ENCODE data around the gene GADL1. TPM values are rescaled to one million over a fixed set of nuclear protein-coding genes. Genes with fewer than 3 reads are reported as not detected.

Gene GADL1
- polyA plus RNA-seq: not detected in 3 replicates
- not detected for polyA plus RNA-seq (2011; ENCODE audit: low read depth)
- not detected in 2 replicates for polyA plus RNA-seq (2011; cell fraction: cytosol; rRNA removed)
- not detected in 2 replicates for polyA plus RNA-seq (2011; cell fraction: nucleus; rRNA removed)
- 0.16 TPM in 1 of 2 replicates, not detected in the other for polyA plus RNA-seq (2012; ENCODE audit: low replicate concordance)
- not detected in 3 replicates for polyA minus RNA-seq
- not detected for polyA minus RNA-seq (2011; cell fraction: cytosol; rRNA and poly(A)+ RNA removed)
- polyA minus RNA-seq (2011; cell fraction: nucleus; rRNA and poly(A)+ RNA removed): not detected in 2 replicates

DNA sequence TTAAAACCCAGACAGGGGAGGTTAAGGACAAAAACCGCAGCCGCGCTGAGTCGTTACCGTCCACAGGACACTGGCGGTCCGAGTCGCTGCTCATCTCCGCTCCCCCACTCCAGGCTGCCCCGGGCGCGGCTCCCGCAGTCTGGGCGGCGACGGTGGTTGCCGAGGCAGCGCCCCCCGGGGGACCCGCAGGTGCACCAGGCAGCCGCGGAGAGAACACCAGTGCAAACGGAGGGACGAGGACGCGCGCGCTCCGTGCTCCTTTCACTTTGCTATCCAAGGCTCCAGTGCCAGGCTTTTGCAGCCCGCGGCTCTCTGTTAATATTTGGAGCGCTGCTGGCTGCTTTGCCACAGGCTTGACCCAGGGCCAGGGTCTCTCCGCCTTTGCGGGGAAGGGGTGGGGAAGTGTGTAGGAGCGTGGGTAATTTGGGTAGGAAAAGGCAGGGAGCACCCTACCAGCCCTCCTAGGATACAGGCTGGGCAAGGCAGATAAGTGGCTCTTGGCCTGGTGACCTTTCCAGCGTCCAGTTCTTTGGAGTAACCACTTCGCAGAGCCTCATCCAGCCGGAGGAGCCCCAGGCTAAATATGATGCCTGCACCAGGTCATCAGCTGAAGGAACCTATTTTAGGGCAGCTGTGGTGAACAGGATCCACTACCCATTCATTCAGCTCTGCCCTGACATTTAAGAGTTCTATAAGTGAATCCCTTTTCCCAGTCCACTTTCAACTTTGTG, at the start of gene GADL1:
TSS of gene GADL1 (minus strand) at position 141 of the 731 bp plus-strand sequence. CDS start at position 94, 47 bp downstream.
- Histone ChIP-seq H3K4me2 (ENCODE audit: control insufficient read depth, extremely low read depth, insufficient read depth, low read depth, low read length) (peak within 1 kb of the TSS; percentile 79), H3K9me1 (ENCODE audit: control insufficient read depth, extremely low read depth, insufficient read depth, low read length) (no peaks in the 10 kb centered on the region), H3K79me2 (ENCODE audit: control insufficient read depth, insufficient read depth, low read length) (no peaks in the 10 kb centered on the region), H3K27me3 (ENCODE audit: control insufficient read depth, extremely low read depth, insufficient read depth, low read length) (peaks cover 33% of the 10 kb centered on the region), H3K4me1 (ENCODE audit: control insufficient read depth, extremely low read depth, insufficient read depth, low read length) (peaks cover 7% of the 10 kb centered on the region), H3K4me3 (ENCODE audit: control insufficient read depth in 2 of 3, extremely low read depth in 1 of 3, insufficient read depth in 2 of 3, low read depth in 1 of 3, low read length in 3 of 3) (peak within 1 kb of the TSS; percentile 31 to 74 (median 62)), H2AFZ (ENCODE audit: control insufficient read depth, low read length) (no peak within 1 kb of the TSS), H3K36me3 (ENCODE audit: control insufficient read depth in 2 of 2, extremely low read depth in 1 of 2, insufficient read depth in 2 of 2, low read length in 2 of 2) (no peaks in the 10 kb centered on the region), H3K9me3 (ENCODE audit: control insufficient read depth, low read depth, low read length) (no peaks in the 10 kb centered on the region), H3K9ac (ENCODE audit: control insufficient read depth, extremely low read depth, insufficient read depth, low read length) (no peak within 1 kb of the TSS), H4K20me1 (ENCODE audit: control insufficient read depth, extremely low read depth, insufficient read depth, low read length) (no peaks in the 10 kb centered on the region), H3K27ac (ENCODE audit: control insufficient read depth, insufficient read depth, low read length) (no peak within 1 kb of the TSS)
- DNase-seq (ENCODE audit: low read depth, low spot score) (no peak), FAIRE-seq (no peak)
- TF ChIP-seq CTCF (optimal IDR thresholded peaks at IDR 0.05 in 1 of 3, IDR thresholded peaks at IDR 0.05 in 1 of 3, conservative IDR thresholded peaks at IDR 0.05 in 1 of 3; ENCODE audit: extremely low read depth in 1 of 3, insufficient read depth in 2 of 3, low read length in 3 of 3): no peak
- TF ChIP-seq EZH2 (IDR thresholded peaks at IDR 0.05; ENCODE audit: low read length): peak; percentile 16
- dilution Hi-C loops (cut with MboI; ENCODE audit: extremely low pct_ligation_motif_present, low sequenced_read_pairs): no loop called here

- dilution Hi-C loops (cut with MboI; ENCODE audit: extremely low pct_ligation_motif_present, low sequenced_read_pairs): no loop called here
- Histone ChIP-seq H4K20me1 (ENCODE audit: control insufficient read depth, extremely low read depth, insufficient read depth, low read length) (no peaks in the 10 kb centered on the region), H3K4me3 (ENCODE audit: control insufficient read depth in 2 of 3, extremely low read depth in 1 of 3, insufficient read depth in 2 of 3, low read depth in 1 of 3, low read length in 3 of 3) (no peak overlapping the region), H3K79me2 (ENCODE audit: control insufficient read depth, insufficient read depth, low read length) (no peaks in the 10 kb centered on the region), H3K9me1 (ENCODE audit: control insufficient read depth, extremely low read depth, insufficient read depth, low read length) (no peaks in the 10 kb centered on the region), H3K36me3 (ENCODE audit: control insufficient read depth in 2 of 2, extremely low read depth in 1 of 2, insufficient read depth in 2 of 2, low read length in 2 of 2) (no peaks in the 10 kb centered on the region), H3K4me2 (ENCODE audit: control insufficient read depth, extremely low read depth, insufficient read depth, low read depth, low read length) (no peak overlapping the region), H3K27ac (ENCODE audit: control insufficient read depth, insufficient read depth, low read length) (no peak overlapping the region), H3K9ac (ENCODE audit: control insufficient read depth, extremely low read depth, insufficient read depth, low read length) (no peak overlapping the region), H3K27me3 (ENCODE audit: control insufficient read depth, extremely low read depth, insufficient read depth, low read length) (no peaks in the 10 kb centered on the region), H3K4me1 (ENCODE audit: control insufficient read depth, extremely low read depth, insufficient read depth, low read length) (no peaks in the 10 kb centered on the region), H3K9me3 (ENCODE audit: control insufficient read depth, low read depth, low read length) (no peaks in the 10 kb centered on the region), H2AFZ (ENCODE audit: control insufficient read depth, low read length) (no peak overlapping the region)
- DNase-seq (ENCODE audit: low read depth, low spot score) (no peak), FAIRE-seq (no peak)
- TF ChIP-seq EZH2 (IDR thresholded peaks at IDR 0.05; ENCODE audit: low read length): no peak
- TF ChIP-seq CTCF (optimal IDR thresholded peaks at IDR 0.05 in 1 of 3, IDR thresholded peaks at IDR 0.05 in 1 of 3, conservative IDR thresholded peaks at IDR 0.05 in 1 of 3; ENCODE audit: extremely low read depth in 1 of 3, insufficient read depth in 2 of 3, low read length in 3 of 3): no peak
Measured at GRCh38 chr3:30944124-30944523, 49.7 kb upstream of the GADL1 start.
